HG02798 (cell line): ENCODE measurements around the gene UBE2R2.
"Not testable (repeated sequence)": the region's sequence is repeated elsewhere in the genome, so short reads cannot be mapped to it uniquely, and the experiment has no call there.

Experiments
- ATAC-seq: cut with Tn5 transposase; IDR thresholded peaks from one replicate; pipeline ENCODE4 v1.9.1; 2021; ENCODE audit warnings: mild to moderate bottlenecking; ENCODE audit not compliant: unreplicated experiment, poor library complexity

Gene UBE2R2

GRCh38 chr9:33923079-33923478, 106.1 kb downstream of the UBE2R2 start:
- no peak for ATAC-seq

- ATAC-seq = no peak
Observed at GRCh38 chr9:33923998-33924701, 107.2 kb downstream of the UBE2R2 start.

GRCh38 chr9:33924978-33925797, 108.2 kb downstream of the UBE2R2 start:
- no peak for ATAC-seq

- no peak for ATAC-seq
Observed at GRCh38 chr9:33926746-33927485, 110.0 kb downstream of the UBE2R2 start.

- ATAC-seq = no peak
Observed at GRCh38 chr9:33927694-33928093, 110.7 kb downstream of the UBE2R2 start.

- ATAC-seq = no peak
Observed at GRCh38 chr9:33931326-33931725, 114.4 kb downstream of the UBE2R2 start.

- no peak for ATAC-seq
Observed at GRCh38 chr9:33932078-33932807, 115.3 kb downstream of the UBE2R2 start.

- ATAC-seq = no peak
Observed at GRCh38 chr9:33934188-33934878, 117.4 kb downstream of the UBE2R2 start.

- ATAC-seq = no peak
Observed at GRCh38 chr9:33939924-33940874, 123.2 kb downstream of the UBE2R2 start.

GRCh38 chr9:33942471-33943083, 125.6 kb downstream of the UBE2R2 start:
- no peak for ATAC-seq

GRCh38 chr9:33943389-33943788, 126.4 kb downstream of the UBE2R2 start:
- no peak for ATAC-seq

- no peak for ATAC-seq
Observed at GRCh38 chr9:33946779-33947535, 130.0 kb downstream of the UBE2R2 start.

- no peak for ATAC-seq
Observed at GRCh38 chr9:33950371-33950770, 133.4 kb downstream of the UBE2R2 start.

GRCh38 chr9:33952066-33952465, 135.1 kb downstream of the UBE2R2 start:
- ATAC-seq = no peak

GRCh38 chr9:33956544-33956943, 139.6 kb downstream of the UBE2R2 start:
- no peak for ATAC-seq

- no peak for ATAC-seq
Observed at GRCh38 chr9:33959725-33960124, 142.8 kb downstream of the UBE2R2 start.

GRCh38 chr9:33962468-33962867, 145.5 kb downstream of the UBE2R2 start:
- ATAC-seq = not testable (repeated sequence)
